ENCODE measurements around the gene TMEM91. TPM values are rescaled to one million over a fixed set of nuclear protein-coding genes. Genes with fewer than 3 reads are reported as not detected.

The TMEM91 gene
- total and polyA plus RNA-seq, 2 of the 8 experiments (the other 6 are each of a cell fraction or from before 2014, with no cell fraction given), result 5.3 to 7.4 TPM

DNA sequence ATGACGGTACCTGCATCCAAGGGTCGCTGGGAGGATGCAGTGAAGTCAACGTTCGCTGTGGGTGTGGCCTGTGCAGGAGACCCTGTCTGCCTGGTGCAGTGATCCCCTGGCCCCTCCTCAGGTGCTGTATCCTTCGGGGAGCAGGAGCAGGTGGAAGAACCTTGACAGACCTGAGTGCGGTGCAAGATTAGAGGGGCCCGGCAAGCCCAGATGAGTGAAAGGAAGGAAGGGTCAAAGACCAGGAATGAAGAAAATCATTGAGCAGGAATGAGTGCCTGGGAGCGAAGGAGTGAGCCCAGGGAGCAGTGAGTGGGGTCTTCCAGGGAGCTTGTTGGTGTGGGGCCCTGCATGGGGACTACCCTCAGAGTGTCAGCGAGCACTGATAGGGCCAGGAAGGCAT, 38.1 kb downstream of the TMEM91 start:
- no peak overlapping the region for H3K27ac ChIP-seq (ENCODE audit: low read depth, low read length)
- 97% methylated on average over 9 of the region's 9 CpGs; no CpG with 5 or more reads in 1 of the 2 experiments for WGBS, 2 experiments (ENCODE audit: extremely low coverage in 1 of 2, insufficient coverage in 1 of 2, insufficient read length in 1 of 2, insufficient replicate concordance in 2 of 2, low coverage in 1 of 2, low lambda C conversion rate in 2 of 2, missing lambda C conversion rate in 1 of 2)
- H3K9ac ChIP-seq (replicated peaks in 1 of 4; ENCODE audit: extremely low read depth in 1 of 4, low read depth in 3 of 4, low read length in 3 of 4), result no peak overlapping the region
- no peak overlapping the region for H2BK20ac ChIP-seq (ENCODE audit: low read length)
- no peaks in the 10 kb centered on the region for H3K4me1 ChIP-seq (replicated peaks in 1 of 4; ENCODE audit: control insufficient read depth in 3 of 4, insufficient read depth in 4 of 4, low read length in 3 of 4)
- no peak overlapping the region for H4K91ac ChIP-seq (replicated peaks; ENCODE audit: insufficient read length, low read length)
- FAIRE-seq (no peak), DNase-seq (ENCODE audit: low read depth in 1 of 2, low spot score in 2 of 2) (no peak)
- H3K27me3 ChIP-seq (replicated peaks in 1 of 4; ENCODE audit: control insufficient read depth in 3 of 4, extremely low read depth in 1 of 4, insufficient read depth in 3 of 4, low read length in 3 of 4), result no peaks in the 10 kb centered on the region; a peak in 1 of 7 replicates
- no peak overlapping the region for H3K56ac ChIP-seq (replicated peaks; ENCODE audit: insufficient read length, low read depth, low read length)
- no peak overlapping the region for H2AK5ac ChIP-seq (ENCODE audit: low read depth, low read length)
- H3K4ac ChIP-seq (replicated peaks; ENCODE audit: insufficient read length, low read depth, low read length), result no peak overlapping the region
- no peak overlapping the region for H3K23ac ChIP-seq (ENCODE audit: insufficient read length)
- H2AFZ ChIP-seq (ENCODE audit: low read length), result no peak overlapping the region
- no peak overlapping the region for H2BK15ac ChIP-seq (ENCODE audit: low read length)
- no peak overlapping the region for H4K8ac ChIP-seq (ENCODE audit: extremely low read depth, insufficient read depth, low read length)
- no peak overlapping the region for H2BK12ac ChIP-seq (ENCODE audit: low read depth, low read length)
- no peak overlapping the region for H3K4me3 ChIP-seq (ENCODE audit: extremely low read depth in 1 of 4, insufficient read depth in 2 of 4, low read depth in 3 of 4, low read length in 4 of 4)
- H4K20me1 ChIP-seq (replicated peaks in 1 of 2; ENCODE audit: control insufficient read depth in 1 of 2, insufficient read depth in 2 of 2, low read length in 2 of 2), result peaks cover 0 to under 1% of the 10 kb centered on the region in 2 experiments
- no peak overlapping the region for H2BK120ac ChIP-seq (replicated peaks; ENCODE audit: low read depth, low read length)
- CTCF ChIA-PET (ENCODE audit: partially characterized antibody), result no interaction called here
- no peak overlapping the region for H3K14ac ChIP-seq (ENCODE audit: insufficient read length)
- no peaks in the 10 kb centered on the region for H3K9me3 ChIP-seq (ENCODE audit: insufficient read depth in 2 of 2, low read depth in 1 of 2, low read length in 1 of 2)
- H3K18ac ChIP-seq (ENCODE audit: extremely low read depth, low read length), result no peak overlapping the region
- peaks cover 2 to 10% (median 6%) of the 10 kb centered on the region in 4 experiments; a peak in 5 of 8 replicates for H3K36me3 ChIP-seq (ENCODE audit: control insufficient read depth in 2 of 4, insufficient read depth in 4 of 4, low read length in 3 of 4)
- H2BK5ac ChIP-seq (ENCODE audit: low read depth, low read length), result no peak overlapping the region; the same call in 1 of the 2 replicates
- no peak overlapping the region for H4K5ac ChIP-seq (ENCODE audit: insufficient read length, low read depth, low read length)
- no peaks in the 10 kb centered on the region for H3K23me2 ChIP-seq (ENCODE audit: low read depth, low read length)
- TF ChIP-seq SIRT6 (IDR thresholded peaks at IDR 0.05; ENCODE audit: low read length) (no peak), KDM1A (IDR thresholded peaks at IDR 0.05; ENCODE audit: borderline replicate concordance, low read length) (no peak), EZH2 (IDR thresholded peaks at IDR 0.05; ENCODE audit: low read depth, low read length, severe bottlenecking) (no peak), SAP30 (IDR thresholded peaks at IDR 0.05; ENCODE audit: insufficient read depth, insufficient replicate concordance, low read length) (no peak), SRF (IDR thresholded peaks at IDR 0.05; ENCODE audit: low read depth, low read length) (no peak), CEBPB (IDR thresholded peaks at IDR 0.05; ENCODE audit: low read depth, low read length) (no peak), JUN (IDR thresholded peaks at IDR 0.05; ENCODE audit: low read depth, low read length) (no peak)
- H3K4me2 ChIP-seq (ENCODE audit: insufficient read depth in 1 of 2, low read depth in 2 of 2, low read length in 2 of 2), result no peak overlapping the region
- POLR2A ChIA-PET (ENCODE audit: partially characterized antibody), result interaction anchor here (0.8 to 1.8 kb wide), 3 partner anchors 16 to 25 kb away, joined by 3 to 4 read pairs (median 4); partner anchors contain the start of gene DMAC2
- H3K79me1 ChIP-seq (ENCODE audit: low read depth, low read length), result no peaks in the 10 kb centered on the region
- no peaks in the 10 kb centered on the region for H3K79me2 ChIP-seq (ENCODE audit: control insufficient read depth in 1 of 2, insufficient read depth in 2 of 2, low read length in 2 of 2)

Measured in H1 (cell line).